C4-2B (cell line): ENCODE measurements around the gene PREX1.

ENCODE experiments used
- CTCF ChIP-seq: fragments of 450-650 bp; conservative IDR thresholded peaks from 2 replicates; pipeline ENCODE4 v1.5.1; 2017; ENCODE audit warnings: mild to moderate bottlenecking
- ZFX ChIP-seq: fragments of 450-650 bp; IDR thresholded peaks from 2 replicates; pipeline ENCODE4 v1.6.1; 2017

- no peak for TF ChIP-seq CTCF
- no peak for TF ChIP-seq ZFX
These were observed 113.0 kb downstream of the PREX1 start for GRCh38 chr20:48714764-48715163.
